Panc1 (cell line): ENCODE data around the gene INPP5E. TPM values are rescaled to one million over a fixed set of nuclear protein-coding genes. Genes with fewer than 3 reads are reported as not detected.

Source experiments
- ATAC-seq: fragments of 200-7000 bp; cut with Tn5 transposase; 2 replicates; pipeline ENCODE4 v1.9.1; 2020; ENCODE audit warnings: mild to moderate bottlenecking, moderate library complexity
- BruUV-seq: library from RNA; stranded (reverse); fragments of 400-500 nt; replicated peaks from 2 replicates; lab custom pipeline; 2021; lab: Mats Ljungman, UMichigan
- CTCF ChIA-PET: fragments of 300-600 bp; sonication (Branson Sonifier 250); formaldehyde crosslinking; loops from one replicate; lab custom pipeline; 2022; ENCODE audit warnings: antibody characterized with exemption; lab: Charles Lee
- POLR2A ChIA-PET: fragments of 300-600 bp; sonication (Branson Sonifier 250); formaldehyde crosslinking; loops from one replicate; lab custom pipeline; 2022; ENCODE audit warnings: antibody characterized with exemption; lab: Charles Lee
- DNase-seq: peaks from one replicate; pipeline ENCODE4 v3.0.0-alpha.2; 2010; ENCODE audit warnings: low read depth, low spot score
- H3K27ac ChIP-seq: 2 replicates; pipeline ENCODE4 v1.5.1; 2011; ENCODE audit warnings: mild to moderate bottlenecking, low read length, inconsistent platforms
- H3K27me3 ChIP-seq: fragments of 200-500 bp; sonication (Bioruptor generic); 2 replicates; pipeline ENCODE4 v1.6.0; 2014; ENCODE audit warnings: low read length, inconsistent platforms; ENCODE audit not compliant: control insufficient read depth, insufficient read depth
- H3K36me3 ChIP-seq: fragments of 200-500 bp; sonication (Bioruptor generic); 2 replicates; pipeline ENCODE4 v1.5.1; 2014; ENCODE audit warnings: inconsistent platforms, mild to moderate bottlenecking, low read length, moderate library complexity; ENCODE audit not compliant: control insufficient read depth, insufficient read depth
- H3K4me1 ChIP-seq: 2 replicates; pipeline ENCODE4 v1.5.1; 2011; ENCODE audit warnings: inconsistent platforms, mild to moderate bottlenecking, low read length, moderate library complexity; ENCODE audit not compliant: control insufficient read depth, insufficient read depth
- H3K4me3 ChIP-seq, 2 experiments: 2 replicates each; pipeline ENCODE4 v1.5.1; 2011 to 2012; ENCODE audit warnings: low read depth in 2 of 2, low read length in 2 of 2, mild to moderate bottlenecking in 2 of 2, inconsistent platforms in 1 of 2, moderate library complexity in 1 of 2
- H3K9me3 ChIP-seq: fragments of 200-500 bp; sonication (Bioruptor generic); 2 replicates; pipeline ENCODE4 v1.5.1; 2014; ENCODE audit warnings: low read depth, mild to moderate bottlenecking, inconsistent platforms, low read length, moderate library complexity; ENCODE audit not compliant: control insufficient read depth, insufficient read depth
- POLR2AphosphoS5 ChIP-seq: IDR thresholded peaks from 2 replicates; pipeline ENCODE4 v1.6.1; 2012; ENCODE audit warnings: mild to moderate bottlenecking, low read depth, low read length, moderate library complexity
- SIN3A ChIP-seq: IDR thresholded peaks from 2 replicates; pipeline ENCODE4 v1.6.1; 2012; ENCODE audit warnings: low read depth, mild to moderate bottlenecking, low read length, moderate library complexity, borderline replicate concordance; ENCODE audit not compliant: insufficient read depth
- TCF7L2 ChIP-seq: IDR thresholded peaks from 2 replicates; pipeline ENCODE4 v1.6.1; 2011; ENCODE audit warnings: mild to moderate bottlenecking, low read depth, low read length, inconsistent platforms
- in situ Hi-C: cut with HindIII; loops from 2 replicates; pipeline ENCODE4 v1.10.0; 2016; ENCODE audit warnings: low sequenced_read_pairs, low pct_unique_long_range_greater_than_20kb
- intact Hi-C: fragments of 100-400 bp; cut with micrococcal nuclease; formaldehyde crosslinking; loops from one replicate; pipeline ENCODE4 v1.10.0; 2022; ENCODE audit not compliant: unreplicated experiment
- total RNA-seq: library from RNA; stranded (reverse); gene quantifications from one replicate; pipeline ENCODE4 v1.2.1, GENCODE V29; 2021; ENCODE audit not compliant: unreplicated experiment
- TF ChIP-seq, protein P1 (sequence below), 2 experiments: IDR thresholded peaks; 2 replicates each; pipeline ENCODE4 v1.6.1; 2011 to 2012; ENCODE audit warnings: low read depth in 2 of 2, control low read depth in 1 of 2, low read length in 1 of 2, mild to moderate bottlenecking in 1 of 2, moderate library complexity in 1 of 2; ENCODE audit not compliant: insufficient read depth in 1 of 2
- TF ChIP-seq, protein P2 (sequence below): fragments of 450-650 bp; IDR thresholded peaks from 2 replicates; pipeline ENCODE4 v1.5.1; 2017; ENCODE audit warnings: mild to moderate bottlenecking

Gene INPP5E
- total RNA-seq, 1 experiment from 2014 or later = 14.1 TPM

DNA sequence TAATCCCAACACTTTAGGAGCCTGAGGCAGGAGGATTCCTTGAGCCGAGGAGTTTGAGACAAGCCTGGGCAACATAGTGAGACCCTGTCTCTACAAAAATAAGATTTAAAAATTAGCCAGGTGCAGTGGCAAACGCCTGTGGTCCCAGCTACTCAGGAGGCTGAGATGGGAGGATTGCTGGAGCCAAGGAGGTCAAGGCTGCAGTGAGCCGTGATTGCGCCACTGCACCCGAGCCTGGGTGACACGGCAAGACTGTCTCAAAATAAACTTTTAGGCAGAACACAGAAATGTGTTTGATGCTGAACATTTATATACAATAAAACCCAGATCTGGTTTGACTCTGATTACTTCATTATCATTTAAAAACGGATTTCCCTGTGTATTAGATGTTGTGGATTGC is 34.2 kb downstream of the INPP5E start:
- ChIA-PET CTCF (no interaction called here), POLR2A (no interaction called here)
- no peak overlapping the region for H3K4me3 ChIP-seq
- TF ChIP-seq, protein P1, sequence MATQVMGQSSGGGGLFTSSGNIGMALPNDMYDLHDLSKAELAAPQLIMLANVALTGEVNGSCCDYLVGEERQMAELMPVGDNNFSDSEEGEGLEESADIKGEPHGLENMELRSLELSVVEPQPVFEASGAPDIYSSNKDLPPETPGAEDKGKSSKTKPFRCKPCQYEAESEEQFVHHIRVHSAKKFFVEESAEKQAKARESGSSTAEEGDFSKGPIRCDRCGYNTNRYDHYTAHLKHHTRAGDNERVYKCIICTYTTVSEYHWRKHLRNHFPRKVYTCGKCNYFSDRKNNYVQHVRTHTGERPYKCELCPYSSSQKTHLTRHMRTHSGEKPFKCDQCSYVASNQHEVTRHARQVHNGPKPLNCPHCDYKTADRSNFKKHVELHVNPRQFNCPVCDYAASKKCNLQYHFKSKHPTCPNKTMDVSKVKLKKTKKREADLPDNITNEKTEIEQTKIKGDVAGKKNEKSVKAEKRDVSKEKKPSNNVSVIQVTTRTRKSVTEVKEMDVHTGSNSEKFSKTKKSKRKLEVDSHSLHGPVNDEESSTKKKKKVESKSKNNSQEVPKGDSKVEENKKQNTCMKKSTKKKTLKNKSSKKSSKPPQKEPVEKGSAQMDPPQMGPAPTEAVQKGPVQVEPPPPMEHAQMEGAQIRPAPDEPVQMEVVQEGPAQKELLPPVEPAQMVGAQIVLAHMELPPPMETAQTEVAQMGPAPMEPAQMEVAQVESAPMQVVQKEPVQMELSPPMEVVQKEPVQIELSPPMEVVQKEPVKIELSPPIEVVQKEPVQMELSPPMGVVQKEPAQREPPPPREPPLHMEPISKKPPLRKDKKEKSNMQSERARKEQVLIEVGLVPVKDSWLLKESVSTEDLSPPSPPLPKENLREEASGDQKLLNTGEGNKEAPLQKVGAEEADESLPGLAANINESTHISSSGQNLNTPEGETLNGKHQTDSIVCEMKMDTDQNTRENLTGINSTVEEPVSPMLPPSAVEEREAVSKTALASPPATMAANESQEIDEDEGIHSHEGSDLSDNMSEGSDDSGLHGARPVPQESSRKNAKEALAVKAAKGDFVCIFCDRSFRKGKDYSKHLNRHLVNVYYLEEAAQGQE (IDR thresholded peaks at IDR 0.05; ENCODE audit: insufficient read depth in 1 of 2, low read depth in 2 of 2, low read length in 1 of 2) = no peak
- TF ChIP-seq TCF7L2 (no peak), SIN3A (no peak), POLR2AphosphoS5 (no peak)
- TF ChIP-seq, protein P2, sequence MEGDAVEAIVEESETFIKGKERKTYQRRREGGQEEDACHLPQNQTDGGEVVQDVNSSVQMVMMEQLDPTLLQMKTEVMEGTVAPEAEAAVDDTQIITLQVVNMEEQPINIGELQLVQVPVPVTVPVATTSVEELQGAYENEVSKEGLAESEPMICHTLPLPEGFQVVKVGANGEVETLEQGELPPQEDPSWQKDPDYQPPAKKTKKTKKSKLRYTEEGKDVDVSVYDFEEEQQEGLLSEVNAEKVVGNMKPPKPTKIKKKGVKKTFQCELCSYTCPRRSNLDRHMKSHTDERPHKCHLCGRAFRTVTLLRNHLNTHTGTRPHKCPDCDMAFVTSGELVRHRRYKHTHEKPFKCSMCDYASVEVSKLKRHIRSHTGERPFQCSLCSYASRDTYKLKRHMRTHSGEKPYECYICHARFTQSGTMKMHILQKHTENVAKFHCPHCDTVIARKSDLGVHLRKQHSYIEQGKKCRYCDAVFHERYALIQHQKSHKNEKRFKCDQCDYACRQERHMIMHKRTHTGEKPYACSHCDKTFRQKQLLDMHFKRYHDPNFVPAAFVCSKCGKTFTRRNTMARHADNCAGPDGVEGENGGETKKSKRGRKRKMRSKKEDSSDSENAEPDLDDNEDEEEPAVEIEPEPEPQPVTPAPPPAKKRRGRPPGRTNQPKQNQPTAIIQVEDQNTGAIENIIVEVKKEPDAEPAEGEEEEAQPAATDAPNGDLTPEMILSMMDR = no peak
- DNase-seq (no peak), ATAC-seq (no peak)
- intact Hi-C loops (no loop called here), in situ Hi-C loops (no loop called here)
- peaks cover 6% of the 10 kb centered on the region; the same call in 1 of the 2 replicates for H3K4me1 ChIP-seq
- no peaks in the 10 kb centered on the region for H3K9me3 ChIP-seq
- no peak overlapping the region for H3K27ac ChIP-seq
- no TSS peak for BruUV-seq
- H3K27me3 ChIP-seq = no peaks in the 10 kb centered on the region
- H3K36me3 ChIP-seq = peaks cover 2% of the 10 kb centered on the region

DNA sequence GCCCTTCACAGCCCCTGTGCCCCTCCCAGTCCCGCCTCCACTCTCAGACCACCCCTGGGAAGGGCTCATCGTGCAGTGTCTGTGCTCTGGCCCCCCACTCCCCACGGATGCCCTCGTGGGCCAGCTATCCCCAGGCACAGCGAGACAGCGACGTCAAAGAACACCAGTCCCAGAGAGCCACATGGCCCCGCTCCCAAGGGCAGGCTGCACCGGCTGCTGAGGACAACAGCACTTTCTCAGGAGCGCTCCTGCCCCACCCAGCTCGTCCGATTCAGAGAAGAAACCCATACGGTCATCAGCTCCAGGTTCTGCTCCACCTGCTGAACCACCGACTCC is 34.9 kb downstream of the INPP5E start:
- DNase-seq (no peak), ATAC-seq (no peak)
- Histone ChIP-seq H3K4me1 (peaks cover 7% of the 10 kb centered on the region; the same call in 1 of the 2 replicates), H3K27me3 (no peaks in the 10 kb centered on the region), H3K9me3 (no peaks in the 10 kb centered on the region), H3K36me3 (peaks cover 2% of the 10 kb centered on the region), H3K4me3 (no peak overlapping the region), H3K27ac (no peak overlapping the region)
- TF ChIP-seq, protein P2 = no peak
- TF ChIP-seq TCF7L2 (no peak), SIN3A (no peak), POLR2AphosphoS5 (no peak)
- TF ChIP-seq, protein P1 (IDR thresholded peaks at IDR 0.05; ENCODE audit: insufficient read depth in 1 of 2, low read depth in 2 of 2, low read length in 1 of 2) = no peak
- BruUV-seq = TSS peak; percentile 11
- intact Hi-C loops (no loop called here), in situ Hi-C loops (no loop called here)
- ChIA-PET POLR2A (no interaction called here), CTCF (no interaction called here)
